NCI-H1105 (cell line): ENCODE data around the gene MCRIP2.
"Not testable (repeated sequence)": the region's sequence is repeated elsewhere in the genome, so short reads cannot be mapped to it uniquely, and the experiment has no call there.

Experiments
- DNase-seq: peaks from one replicate; lab custom pipeline; 2025; lab: John Stamatoyannopoulos, UW

MCRIP2 gene, protein sequence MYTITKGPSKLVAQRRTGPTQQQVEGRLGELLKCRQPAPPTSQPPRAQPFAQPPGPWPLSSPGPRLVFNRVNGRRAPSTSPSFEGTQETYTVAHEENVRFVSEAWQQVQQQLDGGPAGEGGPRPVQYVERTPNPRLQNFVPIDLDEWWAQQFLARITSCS

DNA sequence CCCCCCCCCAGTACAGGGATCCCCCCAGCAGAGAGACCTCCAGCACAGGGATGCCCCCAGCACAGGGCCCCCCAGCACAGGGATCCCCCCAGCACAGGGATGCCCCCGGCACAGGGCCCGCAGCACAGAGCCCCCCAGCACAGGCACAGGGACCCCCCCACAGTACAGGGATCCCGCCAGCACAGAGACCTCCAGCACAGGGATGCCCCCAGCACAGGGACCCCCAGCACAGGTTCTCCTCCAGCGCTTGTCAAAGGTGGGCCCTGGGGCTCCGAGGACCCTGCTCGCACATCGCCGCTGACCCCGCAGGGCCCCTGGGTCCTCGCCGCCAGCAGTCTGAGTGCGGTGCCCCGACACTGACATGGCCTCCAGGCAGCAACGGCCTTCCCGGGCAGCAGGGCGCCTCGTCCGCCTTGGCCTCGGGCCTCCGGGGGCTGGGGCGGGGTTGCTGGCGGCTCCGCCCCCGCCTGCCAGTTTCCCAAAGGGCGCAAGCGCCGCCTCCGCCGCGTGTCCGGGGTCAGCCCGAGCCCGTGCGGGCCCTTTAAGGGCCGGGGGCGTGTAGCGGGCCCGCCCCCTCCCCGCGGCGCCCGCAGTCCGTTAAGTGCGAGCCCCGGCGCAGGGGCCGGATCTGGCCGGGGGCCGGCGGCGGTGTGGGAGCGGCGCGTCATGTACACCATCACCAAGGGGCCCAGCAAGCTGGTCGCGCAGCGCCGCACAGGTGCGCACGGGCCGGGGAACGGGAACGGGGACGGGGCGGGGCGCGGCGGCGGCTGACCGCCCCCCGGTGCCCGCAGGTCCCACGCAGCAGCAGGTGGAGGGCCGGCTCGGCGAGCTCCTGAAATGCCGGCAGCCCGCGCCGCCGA is at the start of gene MCRIP2:
Gene MCRIP2, plus strand, starts transcription at position 503 of the 863 bp plus-strand sequence. Its CDS starts 164 bp downstream, at position 667.
- DNase-seq: peak; percentile 13

DNA sequence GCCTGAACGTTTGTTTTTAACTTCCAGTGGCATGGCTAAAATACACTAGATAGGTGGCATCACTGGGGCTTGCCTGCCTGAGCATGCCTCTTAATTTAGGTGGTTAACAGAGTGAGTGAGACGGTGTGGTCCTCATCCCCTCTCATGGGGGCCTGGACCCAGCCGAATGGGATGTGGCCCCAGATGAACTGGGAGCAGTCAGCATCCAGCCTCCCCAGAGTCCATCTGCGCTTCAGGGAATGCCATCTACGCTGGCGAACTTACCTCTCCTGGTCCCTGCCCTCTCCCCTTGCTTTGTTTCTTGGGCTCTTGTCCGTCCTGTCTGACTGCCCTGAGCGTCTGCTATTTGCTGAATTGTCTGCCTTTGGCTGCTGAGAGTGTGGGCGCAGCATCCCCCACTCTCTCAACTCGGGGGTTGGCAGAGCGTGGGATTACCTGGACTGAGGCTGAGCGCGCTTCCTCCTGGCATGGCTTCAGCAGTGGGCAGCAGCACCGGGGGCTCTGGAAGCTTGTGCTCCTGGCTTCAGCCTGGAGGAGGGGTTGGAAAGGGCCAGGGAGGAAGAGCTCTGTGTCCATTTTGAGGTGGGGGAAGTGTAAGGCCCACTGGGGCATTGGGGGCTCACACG is 49.6 kb upstream of the MCRIP2 start:
- no peak for DNase-seq

DNA sequence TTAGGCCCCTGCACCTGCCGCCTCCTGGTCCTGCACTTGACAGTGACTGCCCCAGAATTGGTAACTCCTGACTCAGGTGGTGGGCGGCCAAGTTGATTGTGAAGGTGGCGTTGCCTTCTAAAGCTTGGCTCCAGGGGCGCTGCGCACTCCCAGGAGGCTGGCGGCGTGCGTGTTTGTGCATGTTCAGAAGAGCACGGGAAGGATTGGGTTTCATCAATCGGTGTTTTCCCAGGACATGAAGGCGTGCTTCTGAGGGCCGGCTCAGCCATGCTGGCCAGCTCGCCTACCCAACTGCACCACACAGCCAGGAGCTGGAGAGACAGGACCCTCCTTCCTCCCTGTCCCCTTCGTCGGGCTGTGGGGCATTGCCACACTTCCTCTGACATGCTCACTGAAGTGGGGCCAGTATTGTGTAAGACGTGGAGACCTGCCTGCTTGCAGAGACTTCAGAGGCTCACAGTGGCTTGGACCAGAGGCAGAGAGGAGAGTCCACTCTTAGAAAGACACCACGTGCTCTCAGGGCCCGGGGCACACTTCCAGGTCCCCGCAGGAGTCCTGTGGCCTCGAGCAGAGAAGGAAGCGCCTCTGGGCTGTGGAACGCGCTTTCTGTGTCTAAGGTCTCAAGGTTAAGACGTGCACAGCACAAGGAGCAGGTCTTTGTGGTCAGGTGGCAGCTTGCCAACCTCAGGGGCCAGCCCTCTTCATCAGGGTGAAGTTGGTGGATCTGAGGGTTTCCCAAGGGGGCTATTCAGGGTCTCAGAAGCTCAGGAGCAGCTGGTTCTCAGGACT is 48.9 kb upstream of the MCRIP2 start:
- DNase-seq: peak; percentile 69

DNA sequence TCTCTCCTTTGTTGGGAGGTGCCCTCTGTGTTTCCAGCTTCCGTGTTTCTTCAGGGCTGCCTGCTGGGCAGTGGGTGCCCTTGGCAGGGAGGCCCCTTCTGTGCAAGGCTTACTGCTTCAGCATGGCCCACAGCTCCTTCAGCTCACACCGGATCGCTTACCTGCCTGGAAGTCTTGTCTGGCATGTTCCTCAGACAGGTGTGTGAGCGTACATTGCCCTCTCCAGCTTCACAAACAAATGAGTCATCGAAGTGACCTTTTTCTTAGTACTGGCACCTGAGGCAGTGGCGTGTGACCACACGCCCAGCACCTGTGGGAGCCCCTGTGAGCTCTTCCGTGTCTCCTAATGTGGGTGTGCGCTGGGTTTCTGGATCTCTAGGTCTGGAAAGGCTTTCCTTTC is 48.2 kb upstream of the MCRIP2 start:
- no peak for DNase-seq

DNA sequence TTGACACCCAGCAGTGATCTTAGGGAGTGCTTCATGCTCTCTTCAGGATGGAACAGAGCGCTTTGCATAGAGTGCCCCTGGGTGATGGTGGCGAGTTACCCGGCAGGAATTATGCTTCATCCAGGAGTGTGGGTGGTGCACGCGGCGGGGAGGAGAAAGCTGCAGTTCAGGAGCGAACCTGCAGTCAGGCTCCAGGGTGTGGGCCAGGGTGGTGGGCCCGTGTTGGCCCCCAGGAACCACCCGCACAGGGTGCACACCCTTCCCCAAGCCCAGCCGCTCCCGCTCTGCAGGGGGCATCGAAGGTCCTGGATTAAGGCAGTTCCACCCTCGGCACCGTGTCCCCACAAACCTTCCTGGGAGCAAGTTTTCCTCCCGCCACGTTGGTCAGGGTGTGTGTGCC is 47.8 kb upstream of the MCRIP2 start:
- DNase-seq: no peak

DNA sequence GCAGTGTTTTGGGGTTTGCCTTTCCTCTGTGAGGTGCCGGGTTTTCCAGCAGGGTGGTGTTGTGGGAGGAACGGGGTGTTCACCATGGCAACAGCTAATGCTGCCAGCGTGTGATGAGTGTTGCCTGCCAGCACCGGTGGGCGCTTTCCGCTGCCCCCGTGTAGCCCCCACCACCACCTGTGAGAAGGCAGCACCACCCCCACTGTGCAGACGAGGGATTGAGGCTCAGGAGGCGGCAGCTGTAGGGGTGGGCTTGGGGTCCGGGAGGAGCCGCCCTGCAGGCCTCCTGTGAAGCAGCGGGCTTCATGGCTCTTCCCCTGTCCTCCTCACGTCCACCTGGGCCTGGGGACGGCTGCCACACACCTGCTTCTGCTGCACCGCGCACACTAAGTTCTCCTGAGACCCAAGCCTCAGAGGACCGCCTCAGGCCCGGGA is 46.5 kb upstream of the MCRIP2 start:
- no peak for DNase-seq

DNA sequence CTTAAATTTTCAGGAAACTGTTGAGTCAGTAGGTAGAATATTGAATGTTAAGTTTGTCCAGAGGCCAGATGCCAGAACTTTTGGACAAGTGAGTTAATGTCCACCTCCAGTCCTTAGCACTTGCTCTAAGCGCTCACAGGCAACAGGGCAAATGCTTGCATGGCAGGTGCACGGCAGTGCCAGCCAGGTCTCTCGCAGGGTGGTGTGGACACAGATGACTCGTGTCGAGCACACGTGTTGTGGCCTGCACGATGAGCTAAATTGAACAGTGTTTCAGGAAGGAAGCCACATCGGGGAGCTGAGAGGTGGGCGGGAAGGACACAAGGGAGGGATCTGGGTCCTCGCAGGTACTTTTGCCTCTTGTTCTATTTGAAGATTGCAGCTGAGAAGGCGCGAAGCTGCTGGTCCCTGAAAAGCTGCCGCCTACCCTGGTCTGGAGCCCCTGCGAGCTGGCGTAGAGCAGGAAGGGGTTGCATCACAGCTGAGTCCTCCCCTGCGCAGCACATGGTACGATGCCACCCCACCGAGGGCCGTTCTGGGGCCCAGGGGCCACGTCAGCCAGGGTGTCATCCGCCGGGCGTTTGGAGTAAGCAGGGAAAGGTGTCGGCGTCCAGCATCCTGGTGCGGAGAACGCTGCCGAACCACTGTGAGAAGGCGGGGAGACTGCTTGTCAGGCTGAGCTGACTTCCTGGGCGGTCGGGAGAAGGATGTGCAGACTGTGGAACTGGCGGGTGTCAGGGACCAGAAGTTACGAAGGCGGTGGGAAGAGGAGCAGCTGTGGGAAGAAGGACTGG is 45.5 kb upstream of the MCRIP2 start:
- DNase-seq: no peak

DNA sequence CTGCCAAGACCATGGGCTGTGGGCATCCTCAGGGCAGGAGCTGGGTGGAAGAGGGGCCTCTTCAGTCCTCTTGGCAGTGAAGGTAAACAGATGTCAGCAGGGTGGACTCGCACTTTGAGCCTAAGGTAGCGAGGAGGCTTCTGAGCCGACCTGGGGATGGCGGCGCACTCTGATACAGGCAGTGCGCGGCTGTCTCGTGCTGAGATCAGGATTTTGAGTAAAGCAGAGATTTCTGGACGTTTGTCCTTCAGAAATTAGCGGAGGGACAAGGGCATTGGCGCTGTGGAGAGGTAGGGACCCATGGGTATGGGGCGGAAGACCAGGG is 44.9 kb upstream of the MCRIP2 start:
- DNase-seq: no peak

DNA sequence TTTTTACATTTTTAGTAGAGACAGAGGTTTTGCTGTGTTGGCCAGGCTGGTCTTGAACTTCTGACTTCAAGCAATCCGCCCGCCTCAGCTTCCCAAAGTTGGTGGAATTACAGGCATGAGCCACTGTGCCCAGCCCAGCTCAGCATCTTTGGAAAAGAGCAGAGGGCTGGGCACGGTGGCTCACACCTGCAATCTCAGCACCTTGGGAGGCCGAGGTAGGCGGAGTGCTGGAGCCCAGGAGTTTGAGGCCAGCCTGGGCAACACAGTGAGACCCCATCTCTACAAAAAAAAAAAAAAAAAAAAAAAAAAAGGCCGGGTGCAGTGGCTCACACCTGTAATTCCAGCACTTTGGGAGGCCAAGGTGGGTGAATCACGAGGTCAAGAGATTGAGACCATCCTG is 44.0 kb upstream of the MCRIP2 start:
- DNase-seq: not testable (repeated sequence)

DNA sequence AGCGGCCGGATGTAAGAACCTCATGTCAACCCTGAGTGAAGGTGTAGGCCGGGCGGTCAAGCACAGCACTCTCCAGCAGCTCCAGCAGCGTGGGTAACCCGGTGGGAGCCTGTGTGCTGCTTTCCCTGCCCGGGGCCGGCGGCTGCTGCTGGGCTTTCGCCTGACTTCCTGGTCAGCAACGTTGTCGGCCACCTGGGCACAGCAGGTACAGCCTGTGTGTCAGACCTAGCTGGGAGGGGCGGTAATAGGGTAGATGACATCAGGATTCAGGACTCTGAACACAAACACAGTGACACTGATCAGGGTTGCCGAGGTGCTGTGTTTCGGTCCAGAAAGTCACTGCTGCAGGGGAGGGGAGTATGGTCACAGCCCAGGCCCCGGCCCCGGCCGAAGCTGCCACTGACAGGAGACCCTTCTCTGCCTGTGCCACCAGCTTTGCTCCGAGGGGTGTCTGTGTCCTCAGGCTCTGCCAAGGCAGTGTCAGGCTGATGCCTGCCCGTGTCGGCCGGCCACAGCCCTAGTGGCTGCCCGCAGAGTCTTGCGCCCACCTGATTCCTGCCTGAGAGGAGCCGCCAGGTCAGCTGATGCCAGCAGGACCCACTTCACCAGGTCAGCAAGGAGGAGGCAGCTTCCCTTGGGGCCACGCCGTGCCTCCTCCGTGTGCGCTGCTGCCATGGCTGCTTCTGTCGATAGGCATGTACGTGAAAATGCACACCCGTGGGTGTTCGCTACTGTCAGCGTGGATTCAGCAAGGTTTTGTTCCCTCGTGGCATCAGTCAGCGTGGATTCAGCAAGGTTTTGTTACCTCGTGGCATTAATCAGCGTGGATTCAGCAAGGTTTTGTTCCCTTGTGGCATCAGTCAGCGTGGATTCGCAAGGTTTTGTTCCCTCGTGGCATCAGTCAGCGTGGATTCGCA is 42.5 kb upstream of the MCRIP2 start:
- no peak for DNase-seq

DNA sequence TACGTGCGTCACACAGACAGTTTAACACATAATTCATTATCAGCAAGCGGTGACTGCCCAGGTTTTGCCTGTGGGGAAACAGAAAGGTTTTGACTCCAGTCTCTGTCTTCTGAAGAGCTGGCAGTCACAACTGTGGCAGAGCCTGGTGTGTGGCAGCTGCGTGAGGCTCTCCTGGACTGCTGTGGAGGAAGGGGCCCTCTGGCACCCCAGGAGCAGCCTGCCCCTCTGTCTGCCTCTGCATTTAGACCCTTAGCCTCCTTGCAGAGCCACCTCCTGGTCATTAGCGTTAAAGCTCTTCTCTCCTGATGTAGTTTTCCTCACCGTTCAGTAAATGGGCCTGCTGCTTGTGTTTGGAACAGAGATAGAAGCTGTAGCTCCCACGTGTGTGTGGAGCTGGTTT is 40.8 kb upstream of the MCRIP2 start:
- no peak for DNase-seq

DNA sequence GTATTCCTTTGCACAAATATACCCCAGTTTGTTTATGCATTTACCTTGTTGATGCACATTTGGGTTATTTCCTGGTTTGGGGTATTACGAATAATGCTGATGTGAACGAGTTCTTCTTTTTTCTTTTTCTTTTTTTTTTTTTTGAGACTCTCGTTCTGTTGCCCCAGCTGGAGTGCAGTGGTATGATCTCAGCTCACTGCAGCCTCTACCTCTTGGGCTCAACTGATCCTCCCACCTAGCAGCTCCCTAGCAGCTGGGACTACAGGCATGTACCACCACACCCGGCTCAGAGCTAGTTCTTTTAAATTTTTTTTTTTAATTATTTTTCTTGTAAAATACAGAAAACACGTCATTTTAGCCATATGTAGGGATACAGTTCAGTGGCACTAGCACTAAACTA is 37.7 kb upstream of the MCRIP2 start:
- DNase-seq: no peak

DNA sequence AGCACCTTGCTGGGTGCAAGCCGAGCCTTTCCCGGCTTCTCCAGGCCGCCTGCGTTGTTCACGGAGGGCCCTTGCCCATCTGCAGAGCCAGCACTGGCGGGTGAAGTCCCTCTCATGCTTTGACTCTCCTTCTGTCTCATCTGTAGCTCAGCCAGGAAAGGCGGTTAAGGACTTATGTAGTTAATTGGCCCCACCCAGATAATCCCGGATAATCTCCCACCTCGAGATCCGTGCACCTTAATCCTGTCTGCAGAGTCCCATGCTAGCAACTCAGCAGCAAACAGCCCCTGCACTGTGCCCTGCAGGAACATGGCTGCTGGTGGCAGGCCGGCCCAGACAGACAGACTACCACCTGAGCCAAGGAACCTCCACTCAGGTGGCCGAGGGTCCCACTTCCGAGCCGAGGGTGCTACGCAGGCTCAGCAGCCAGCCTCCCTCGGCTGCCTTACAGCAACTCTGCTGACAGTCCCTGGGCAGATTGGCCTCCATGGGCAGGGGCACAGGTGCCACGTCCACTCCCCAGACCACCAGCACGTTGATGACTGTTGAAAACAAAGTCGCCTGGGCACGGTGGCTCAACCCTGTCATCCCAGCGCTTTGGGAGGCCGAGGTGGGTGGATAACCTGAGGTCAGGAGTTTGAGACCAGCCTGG is 34.8 kb upstream of the MCRIP2 start:
- DNase-seq: no peak

DNA sequence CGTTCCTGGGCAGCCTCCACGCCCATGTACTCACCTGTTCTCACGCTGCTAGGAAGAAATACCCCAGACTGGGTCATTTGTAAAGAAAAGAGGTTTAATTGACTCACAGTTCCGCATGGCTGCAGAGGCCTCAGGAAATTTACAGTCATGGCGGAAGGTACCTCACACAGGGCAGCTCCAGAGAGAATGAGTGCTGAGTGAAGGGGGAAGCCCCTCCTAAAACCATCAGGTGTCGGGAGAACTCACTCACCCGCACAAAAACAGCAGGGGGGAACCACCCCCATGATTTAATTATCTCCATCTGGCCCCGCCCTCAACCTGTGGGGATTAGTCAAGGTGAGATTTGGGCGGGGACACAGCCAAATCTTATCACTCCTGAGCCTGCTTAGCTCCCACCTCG is 33.6 kb upstream of the MCRIP2 start:
- no peak for DNase-seq

DNA sequence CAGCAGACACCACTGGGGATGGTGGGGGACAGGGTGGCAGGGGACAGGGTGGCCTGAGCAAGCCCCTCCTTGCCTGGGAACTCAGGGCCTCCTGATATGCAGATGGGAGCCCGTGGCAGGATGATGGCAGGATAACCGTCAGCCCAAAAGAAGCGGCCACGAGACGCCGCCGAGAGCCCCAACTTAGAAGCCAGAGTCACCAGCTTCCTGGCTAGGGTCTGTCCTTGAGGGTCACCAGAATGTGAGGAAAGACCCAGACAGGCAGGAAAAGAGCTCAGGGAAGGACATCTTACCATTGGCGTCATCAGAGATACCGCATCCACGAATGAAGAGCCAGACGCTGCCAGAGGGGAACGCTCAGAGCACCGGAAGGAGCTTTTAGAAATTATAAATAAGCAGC is 32.3 kb upstream of the MCRIP2 start:
- DNase-seq: no peak

DNA sequence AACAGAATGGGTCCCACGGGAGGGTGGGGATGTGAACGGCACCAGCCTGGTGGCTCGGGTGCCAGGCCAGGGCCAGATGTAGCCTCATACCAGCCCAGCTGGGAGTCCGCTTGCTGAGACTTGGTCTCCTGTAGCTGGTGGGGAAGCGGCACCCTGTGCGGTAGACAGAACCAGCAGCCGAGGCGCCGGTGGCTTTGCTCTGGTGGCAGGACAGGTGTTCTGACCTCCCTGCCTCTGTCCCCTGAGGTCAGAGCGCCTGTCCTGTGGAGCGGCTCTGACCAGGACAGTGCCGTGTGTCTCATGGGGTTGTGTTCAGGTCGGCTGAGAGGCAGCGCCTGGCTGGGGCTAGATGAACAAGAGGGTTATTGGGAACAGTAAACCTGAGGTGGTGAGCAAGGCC is 31.6 kb upstream of the MCRIP2 start:
- no peak for DNase-seq

DNA sequence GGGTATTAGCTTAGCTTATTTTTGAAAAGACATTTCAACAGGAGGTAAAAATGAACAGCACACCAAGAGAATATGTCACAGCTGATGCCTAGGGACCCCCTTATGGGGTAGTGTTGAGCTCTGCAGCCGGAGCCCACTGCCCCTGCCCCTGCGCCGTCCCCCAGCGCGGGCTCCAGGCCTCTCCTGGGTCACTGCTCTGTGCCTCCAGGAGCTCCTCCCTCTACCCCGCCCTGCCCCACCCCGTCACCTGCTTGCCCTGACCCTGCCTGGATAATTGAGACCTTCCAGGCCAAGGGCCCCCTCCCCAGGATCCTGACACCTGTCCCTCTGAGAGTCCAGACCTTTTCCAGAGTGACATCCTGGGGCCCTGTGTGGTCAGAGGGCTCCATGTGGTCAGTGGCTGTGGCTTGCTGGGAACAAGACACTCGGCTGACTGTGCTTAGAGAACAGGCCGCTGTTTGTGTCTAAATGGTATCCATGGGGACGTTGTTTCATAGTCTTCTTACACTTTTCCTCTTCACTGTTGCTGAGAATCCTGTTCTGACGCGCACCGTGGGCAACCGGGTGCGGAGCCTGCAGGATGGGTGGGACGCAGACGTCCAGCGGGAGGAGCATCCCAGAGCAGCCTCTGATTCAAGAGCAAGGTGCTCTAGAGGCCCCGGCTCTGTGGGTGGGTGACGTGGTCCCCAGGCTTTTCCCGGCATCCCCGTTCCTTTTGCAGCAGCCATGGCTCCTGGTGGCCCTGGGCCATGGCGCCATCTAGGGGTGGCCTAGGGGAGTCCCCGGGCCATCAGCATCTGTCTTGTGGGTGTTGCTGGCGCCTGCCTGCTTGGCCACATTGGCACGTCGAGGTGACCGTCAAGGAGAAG is 30.9 kb upstream of the MCRIP2 start:
- DNase-seq: no peak

DNA sequence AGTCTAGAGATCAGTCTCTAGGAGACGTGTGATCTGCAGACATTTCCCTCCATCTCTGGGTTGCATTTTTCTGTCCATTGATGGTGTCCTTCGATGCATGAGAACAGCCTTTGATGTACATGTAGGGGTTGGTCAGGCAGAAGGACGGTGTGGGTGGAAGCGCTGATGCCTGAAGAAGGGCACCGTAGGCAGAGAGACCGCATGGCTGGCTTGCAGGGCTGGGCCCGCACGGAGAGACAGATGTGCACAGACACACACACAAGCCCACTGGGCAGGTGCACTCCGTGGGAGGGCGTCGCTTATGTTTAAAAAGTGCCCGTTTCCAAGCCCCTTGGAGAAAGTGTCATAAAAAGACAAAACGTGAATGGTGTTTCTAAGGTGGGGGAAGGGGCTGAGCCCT is 26.5 kb upstream of the MCRIP2 start:
- no peak for DNase-seq
